HG03108 (cell line): ENCODE measurements around the gene GRID1.
A peak's percentile ranks its signal among the peaks of the same experiment; 100 is the strongest.

ENCODE experiments used
- ATAC-seq: cut with Tn5 transposase; IDR thresholded peaks from one replicate; pipeline ENCODE4 v1.9.1; 2021; ENCODE audit warnings: moderate library complexity; ENCODE audit not compliant: unreplicated experiment

GRID1 gene

DNA sequence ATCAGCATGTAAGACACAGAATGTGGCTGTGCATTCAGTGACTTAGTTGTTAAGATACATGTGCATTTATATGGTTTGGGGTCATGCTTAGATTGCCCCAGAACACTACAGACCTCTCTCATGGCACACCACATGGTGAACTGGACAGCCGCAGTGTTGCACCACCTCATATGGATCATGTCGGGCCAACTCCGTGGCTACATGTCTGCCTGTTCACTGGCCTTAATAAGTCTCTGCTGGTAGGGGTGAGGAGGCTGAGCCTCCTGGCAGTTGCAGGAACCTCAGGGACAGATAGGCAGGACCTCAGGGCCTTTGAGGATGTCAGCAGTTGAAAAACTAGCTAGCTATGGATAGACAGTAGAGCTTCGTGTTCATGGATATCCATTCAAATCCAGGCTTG is 751.0 kb downstream of the GRID1 start:
- no peak for ATAC-seq

DNA sequence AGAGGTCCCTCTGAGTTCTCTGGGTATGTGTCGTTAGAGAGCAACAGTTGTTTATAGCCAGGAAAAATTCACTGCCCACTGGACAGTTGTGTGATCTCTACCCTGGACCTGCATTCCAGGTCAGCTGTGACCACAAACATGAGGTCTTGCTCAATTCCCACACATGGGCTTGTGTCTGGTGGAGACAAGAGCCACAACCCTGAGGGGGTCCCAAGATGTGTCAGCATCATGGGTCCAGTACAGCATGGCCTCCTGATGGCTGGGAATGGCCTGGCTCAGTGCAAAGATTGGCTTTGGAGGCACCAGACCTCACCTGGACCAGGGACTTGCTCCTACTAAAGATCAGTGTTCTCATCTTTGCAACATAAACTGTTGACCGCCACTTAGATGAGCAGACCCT is 751.6 kb downstream of the GRID1 start:
- no peak for ATAC-seq

DNA sequence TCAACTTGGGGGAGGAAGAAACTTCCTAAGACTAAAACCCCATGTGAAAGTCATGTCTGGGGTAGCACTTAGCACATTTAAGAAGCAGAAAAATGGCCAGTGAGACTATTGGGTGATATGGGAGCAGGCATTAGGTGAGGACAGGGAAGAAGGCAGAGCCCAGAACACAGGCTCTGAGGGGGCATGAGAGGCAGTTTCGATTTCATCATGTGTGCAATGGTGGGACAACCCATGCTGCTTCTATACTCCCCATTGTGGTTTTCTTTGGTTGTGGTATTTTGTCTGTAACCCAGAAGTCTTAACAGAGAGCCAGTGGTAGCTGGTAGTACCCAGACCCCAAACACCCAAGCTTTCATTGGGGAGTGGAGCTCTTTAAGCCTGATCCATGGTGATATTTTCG is 752.0 kb downstream of the GRID1 start:
- ATAC-seq, result no peak

DNA sequence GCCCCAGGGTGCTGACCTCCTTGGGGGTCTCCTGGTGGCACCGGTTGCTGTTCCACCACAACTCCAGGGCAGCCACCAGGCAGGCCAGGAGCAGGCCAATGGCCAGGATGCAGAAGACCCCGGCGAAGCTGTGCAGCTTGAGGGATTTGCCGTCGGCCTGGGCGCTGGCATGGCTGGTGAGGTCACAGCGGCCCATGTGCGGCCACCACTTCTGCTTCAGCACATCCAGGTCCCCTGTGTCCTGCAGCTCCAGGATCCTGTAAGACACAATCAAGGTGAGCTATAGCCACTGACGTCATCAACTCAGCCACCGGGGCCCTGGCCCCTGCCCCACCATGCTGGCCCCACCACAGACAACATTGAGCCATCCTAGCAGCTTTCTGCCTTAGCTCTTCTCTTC is 753.2 kb downstream of the GRID1 start:
- ATAC-seq, result no peak

DNA sequence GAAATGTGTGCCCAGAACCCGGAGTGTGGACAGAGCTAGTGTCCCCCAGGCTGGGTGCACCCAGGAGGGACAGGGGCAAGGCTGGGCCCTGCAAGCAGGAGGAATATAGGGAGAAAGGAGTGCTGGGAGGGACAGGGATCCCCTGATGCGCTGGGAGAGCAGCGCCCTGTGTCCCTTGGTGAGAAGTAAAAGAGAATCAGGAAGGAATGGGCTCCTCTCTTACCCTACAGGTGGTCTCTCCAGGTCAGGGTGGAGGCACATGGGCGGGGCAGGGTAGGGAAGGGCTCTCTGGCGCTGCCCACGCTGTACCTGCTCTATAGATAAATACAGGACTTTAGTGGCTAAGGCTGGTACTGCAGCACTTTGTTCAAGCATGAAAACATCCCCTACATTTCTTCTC is 753.8 kb downstream of the GRID1 start:
- no peak for ATAC-seq

DNA sequence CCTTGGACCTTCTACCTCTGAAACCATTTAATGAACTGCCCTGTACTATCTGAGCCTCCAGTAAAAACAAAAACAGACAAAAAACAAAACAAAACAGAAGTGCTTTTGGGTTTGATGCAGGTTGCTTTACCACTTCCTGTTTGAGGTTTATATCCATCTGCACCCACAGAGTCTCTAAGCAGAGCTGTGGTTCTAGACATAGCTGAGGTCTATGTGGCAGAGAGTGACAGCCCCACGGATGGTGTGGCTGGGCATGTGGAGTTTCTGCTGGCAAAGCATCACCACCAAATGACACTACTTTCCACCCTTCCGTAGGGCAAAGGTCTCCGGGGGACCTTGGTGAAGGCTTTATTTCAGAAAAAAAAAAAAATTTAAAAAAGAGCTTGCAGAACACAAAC is 754.2 kb downstream of the GRID1 start:
- peak; percentile 90 for ATAC-seq

DNA sequence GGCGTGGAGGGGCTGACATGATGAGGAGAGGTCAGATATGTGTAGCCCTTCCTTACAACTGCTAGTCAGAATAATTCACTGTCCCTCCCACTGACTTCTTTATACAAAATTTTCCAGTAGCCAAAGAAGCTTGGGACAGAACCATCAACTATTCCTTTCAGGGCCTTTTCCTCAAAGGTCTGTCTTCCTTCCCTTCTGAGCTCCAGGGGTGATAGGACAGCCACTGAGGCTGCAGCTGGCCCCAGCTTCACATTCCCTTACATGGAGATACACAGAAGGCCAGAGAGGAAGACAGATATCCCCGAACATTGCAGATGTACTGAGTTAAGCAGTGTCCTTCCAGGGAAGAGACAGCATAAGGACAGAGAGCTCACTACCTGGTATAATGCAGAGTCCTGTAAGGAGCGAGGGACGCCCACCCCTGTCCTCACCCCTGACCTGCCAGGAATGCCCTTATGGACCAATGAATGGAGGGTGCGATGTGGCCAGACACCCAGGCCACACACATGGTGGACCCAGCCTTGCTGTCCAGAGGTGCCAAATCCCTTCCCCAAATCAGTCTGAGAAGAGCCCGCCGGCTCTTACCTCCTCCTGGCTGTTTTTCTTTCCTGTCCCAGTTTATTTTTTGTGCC is 754.7 kb downstream of the GRID1 start:
- peak; percentile 9 for ATAC-seq

DNA sequence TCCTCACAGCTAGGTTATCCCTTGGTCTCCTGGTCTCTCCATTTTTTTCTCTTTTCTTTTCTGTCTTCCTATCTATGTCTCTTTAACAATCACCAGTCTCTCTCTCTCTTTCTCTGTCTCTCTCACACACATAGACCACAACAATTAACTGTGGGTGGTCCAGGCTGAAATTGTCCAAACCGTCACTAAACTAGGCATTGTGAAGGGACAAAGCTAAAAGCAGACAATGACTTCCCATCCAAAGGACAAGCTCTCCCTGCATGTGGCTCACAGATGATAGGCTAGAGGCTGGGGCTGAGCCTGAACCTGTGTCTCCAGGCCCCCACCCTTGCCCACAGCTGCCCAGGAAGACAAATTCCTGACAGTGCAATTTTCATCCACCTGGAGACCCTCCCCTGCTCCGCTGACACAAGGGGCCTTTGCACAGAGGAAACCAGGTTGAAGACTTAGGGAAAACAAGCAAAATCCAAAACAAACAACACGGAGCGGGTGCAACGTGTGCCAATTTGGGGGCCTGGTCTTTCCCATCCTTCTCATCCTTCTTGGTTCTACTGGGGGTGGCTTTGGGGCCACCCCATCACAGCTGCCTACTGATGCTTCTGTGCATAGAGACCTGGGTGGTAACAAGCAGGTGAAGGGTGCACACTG is 755.4 kb downstream of the GRID1 start:
- ATAC-seq, result no peak

DNA sequence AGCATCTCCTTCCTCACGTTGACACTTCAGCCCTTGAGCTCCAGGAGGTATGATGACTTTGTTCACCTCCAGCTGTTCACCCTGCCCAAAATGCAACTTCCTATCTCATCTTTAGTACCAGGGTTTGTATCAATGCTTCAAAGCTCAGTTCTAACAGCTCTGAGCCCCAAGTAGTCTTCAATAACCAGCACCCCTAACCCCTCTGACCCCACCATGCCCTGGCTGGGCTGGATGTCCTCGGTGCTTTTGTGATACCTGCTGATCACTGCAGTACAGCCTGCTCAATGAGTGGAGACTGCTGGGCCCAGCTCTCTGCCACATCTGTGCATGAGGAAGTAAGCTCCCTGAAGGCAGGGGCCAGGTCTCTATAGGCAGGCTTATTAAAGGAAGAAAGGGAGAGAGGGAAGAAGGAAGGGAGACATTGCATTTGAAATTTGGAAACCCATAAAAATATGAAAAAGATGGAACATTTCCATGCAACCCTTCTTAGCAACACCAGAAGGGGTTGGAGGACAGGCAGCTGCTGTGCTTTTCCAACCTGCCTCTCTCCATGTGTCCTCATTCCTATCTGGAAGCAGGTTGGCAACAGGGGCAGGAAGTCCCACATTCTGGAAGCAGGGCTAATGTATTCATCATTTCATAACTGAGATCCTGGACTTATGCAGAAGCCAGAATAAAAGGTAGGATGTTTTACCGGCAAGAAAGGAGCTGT is 756.1 kb downstream of the GRID1 start:
- ATAC-seq, result no peak

DNA sequence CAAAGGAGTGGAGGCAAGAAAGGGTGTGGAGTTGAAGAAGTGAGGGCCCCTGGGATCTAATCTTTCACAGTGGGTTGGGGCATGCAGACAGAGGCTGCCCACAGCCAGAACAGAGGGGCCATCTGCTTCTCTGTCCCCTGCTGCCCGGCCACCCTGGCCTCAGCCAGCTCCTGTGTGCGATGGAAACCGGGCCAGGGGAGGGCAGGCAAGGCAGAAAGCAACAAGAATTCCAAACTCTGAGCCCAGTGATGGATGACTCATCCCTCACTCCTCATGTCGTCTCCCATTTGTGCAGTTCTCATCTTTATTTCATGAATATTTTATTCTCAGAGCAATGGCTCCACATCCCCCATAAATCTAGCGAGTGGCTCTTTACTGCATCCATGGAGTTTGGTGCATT is 757.1 kb downstream of the GRID1 start:
- ATAC-seq, result no peak

DNA sequence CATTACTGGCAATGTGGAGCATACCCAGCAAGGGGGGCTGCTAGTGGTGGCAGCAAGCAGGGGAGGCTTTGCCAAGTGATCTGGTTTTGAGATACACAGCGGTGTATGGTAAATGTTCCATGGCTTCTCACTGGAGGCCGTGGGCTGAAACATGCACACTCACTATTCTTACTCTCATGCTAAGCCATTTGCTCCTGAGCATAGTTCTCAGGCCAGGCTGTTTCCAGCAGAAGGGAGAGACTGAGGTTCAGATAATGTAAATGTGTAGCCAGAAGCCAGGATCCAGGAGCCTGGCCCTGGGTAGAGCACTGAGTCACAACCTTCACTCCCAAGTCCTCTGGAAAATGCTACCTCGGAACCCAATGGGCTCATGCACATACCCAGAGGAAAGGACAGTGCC is 757.9 kb downstream of the GRID1 start:
- ATAC-seq, result no peak

DNA sequence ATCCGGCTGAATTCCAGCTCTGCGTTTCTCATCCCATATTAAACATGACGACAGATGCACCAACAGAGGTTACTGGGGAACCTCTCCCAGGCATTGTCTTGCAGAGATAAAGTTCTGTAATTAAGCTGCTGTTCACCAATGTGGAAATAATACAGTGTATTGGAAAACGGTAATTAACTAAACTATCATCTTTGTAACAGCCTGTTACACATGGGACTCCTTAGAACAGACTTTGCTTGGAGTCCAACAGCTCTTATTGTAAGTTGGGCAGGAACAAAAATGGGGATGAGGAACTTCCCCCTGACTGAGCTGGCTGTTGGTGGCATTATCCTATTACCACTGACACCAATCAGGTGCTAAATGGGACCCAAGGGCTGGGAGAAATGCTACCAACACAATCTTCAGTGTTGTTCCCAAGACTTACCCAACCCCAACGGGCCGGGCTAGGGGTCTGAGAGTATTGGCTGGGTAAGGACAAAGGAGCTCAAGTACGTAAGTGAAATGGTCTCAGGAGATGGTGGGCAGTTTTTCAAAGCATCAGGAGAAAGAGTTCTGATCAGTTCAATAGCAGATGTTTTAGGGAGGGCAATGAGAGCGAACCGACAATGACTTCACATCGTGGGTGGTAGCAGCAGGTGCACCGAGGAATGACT is 759.4 kb downstream of the GRID1 start:
- ATAC-seq, result no peak

DNA sequence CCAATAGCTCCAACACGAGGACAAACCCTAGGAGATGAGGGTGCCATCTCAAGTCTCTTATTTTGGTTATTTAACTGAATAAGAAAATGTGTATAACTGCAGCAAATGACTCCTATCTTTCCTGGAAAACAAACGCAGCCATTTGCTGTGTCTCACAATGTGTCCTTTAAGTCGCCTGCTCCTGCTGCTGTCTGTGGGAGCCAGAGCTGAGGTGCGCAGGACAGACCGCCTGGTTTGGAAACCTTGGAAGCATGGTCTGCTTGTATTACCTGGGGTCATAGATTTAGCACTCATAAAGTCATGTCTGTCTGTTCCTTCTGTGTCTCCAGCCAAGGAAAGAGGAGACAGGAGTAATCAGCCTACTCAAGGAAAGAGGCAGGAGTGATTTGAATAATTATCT is 760.2 kb downstream of the GRID1 start:
- no peak for ATAC-seq

DNA sequence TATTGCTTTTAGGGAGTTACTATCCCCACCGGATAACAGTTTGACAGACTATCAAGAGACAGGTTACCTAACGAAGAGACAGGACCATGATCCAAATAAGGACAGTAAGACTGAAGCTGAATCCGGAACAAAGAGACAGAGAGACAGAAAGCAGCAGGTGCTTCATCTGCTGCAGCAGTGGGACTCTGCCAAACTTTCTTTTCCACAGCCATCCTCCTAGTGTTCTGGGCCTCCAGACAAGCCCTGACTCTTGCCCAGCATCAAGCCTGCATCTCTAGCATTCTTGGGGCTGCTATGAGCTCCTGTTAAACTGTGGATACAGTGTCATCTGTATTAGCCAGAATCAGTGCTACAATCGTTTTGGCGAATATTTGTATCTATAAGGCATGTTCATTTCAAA is 761.7 kb downstream of the GRID1 start:
- ATAC-seq, result no peak

DNA sequence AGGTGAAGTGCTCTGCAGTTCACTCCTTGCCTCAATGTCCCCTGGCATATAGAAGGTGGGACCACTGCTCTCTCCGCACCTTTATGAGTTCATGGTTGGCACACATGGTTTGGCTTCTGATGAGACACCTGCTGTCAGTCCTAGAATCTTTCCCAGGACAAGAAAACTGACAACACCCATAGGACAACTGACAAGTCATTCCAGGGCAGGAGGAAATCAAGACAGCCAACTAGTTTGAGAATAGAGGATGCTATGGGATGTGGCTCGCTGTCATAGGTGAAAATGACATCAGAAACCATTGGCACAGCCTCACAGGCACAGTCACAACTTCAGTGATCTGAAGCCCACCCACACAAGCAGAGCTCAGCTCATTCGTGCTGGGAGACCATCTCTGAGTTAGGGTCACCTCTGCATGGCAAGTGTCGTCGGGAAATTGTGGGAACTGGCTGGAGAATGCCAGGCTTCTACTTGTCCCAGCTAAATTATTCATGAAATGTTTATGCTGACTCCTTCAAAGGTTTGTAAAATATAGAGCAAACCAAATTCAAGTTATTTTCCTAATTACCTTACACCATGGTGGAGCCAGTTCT is 762.4 kb downstream of the GRID1 start:
- ATAC-seq, result no peak

DNA sequence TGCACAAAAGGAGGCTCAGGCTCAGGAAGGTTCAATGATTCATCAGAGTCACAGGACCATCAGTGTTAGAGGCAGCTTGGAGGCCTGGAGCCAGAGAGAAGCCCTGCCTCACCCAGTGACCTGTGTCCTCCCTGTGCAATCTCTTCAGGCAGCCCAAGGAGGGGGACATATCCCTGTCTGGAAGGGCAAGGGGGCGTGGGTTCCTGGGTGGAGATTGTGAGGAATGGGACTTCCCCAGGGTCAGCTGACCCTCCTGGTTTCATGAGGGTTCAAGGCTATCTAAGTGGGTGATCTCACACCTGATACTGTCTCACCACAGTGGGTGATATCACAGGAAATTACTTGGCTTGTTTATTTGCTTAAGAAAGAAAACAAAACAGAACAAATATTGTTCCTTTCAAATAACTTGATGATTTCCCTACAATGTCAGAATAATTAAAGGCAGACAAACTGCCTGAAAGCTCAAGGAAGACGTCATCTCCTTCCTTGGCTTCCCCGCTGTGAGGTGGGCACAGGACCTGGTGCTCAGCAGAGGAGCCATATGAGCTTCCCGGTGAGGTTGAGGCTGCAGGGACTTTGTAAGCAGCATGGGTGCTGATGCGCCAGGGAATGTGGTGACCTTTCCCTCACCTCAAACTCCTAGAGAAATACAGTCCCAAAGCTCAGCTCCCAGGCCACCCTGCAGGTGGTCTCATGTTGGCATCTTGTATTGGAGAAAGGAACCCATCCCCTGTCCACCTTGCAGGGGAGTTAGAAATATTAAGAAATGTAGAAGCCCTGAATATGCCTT is 763.2 kb downstream of the GRID1 start:
- no peak for ATAC-seq

DNA sequence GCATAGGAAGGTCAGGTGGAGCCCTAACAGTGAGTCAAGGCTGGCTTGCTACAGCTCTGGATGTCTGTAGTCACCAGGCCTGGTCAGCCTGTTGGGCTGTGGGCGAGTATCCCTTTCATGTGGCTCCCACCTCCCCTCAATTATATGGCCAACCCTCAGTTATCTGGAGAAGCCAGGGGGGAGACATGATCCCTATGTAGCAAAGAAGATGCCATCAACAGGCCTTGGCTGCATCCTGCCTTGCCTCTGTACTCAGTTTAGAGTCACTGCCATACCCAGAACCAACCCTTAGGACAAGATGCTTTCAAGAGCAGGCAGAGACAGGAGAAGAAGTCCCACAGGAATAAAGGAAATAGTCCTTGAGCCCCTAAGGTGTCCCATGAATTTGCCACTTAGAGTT is 763.9 kb downstream of the GRID1 start:
- no peak for ATAC-seq

DNA sequence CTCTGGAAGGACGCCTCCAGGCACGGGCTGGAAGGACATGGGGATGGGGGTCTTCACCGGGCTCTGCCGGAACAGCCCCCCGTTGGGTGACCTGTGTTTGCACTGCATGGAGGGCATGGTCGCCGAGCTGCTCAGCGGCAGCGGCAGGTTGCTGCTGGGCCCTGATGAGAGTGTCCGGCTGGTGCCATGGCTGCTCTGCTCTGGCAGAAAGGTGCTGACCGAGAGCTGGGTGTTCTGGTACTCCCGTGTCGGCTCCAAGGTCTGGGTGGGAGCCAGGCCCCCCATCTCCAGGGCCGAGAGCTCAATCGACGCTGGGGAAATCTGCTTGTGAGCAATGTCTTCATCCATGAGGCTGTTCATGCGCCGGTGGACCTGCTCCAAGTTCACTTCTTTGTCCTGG is 764.3 kb downstream of the GRID1 start:
- ATAC-seq, result no peak

DNA sequence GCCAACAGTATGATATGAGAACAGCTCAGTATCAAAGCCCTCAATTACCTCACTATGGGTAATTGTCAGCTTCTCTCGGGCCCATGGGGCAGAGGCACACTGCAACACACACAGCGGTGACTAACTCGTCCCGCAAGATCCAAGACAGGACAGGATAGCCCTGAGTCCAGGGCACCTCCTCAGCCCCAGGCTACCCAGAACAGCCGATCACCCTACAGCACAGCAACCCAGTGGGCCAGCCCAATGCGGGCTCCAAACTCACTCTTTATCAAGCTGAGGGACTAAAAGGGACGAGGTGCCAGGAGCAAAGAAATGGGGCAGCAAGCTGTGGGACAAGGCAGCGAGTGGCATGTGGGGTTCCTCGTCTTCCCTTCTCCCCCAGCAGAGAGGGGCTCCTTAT is 765.1 kb downstream of the GRID1 start:
- no peak for ATAC-seq

DNA sequence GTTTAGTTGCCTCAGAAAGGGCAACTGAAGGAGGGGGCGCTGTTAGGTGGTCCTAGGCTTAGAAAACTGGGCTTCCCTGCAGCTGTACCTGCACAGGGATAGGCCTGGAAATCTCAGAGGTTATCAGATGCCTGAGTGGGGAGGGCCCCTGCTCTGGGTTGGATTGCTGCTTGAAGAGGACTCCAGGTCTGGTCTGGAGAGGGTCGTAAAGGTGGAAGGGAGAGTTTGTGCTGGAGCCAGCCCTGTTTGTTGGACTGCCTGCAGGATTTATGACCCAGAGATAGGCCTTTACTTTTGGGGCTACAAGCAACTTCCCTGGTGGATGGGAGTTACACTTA is 765.9 kb downstream of the GRID1 start:
- ATAC-seq, result no peak
